Iris pigment epithelial cell (primary cell): ENCODE results near the gene TVP23B.
"Not testable (repeated sequence)": the region's sequence is repeated elsewhere in the genome, so short reads cannot be mapped to it uniquely, and the experiment has no call there.

Experiments used
- DNase-seq: peaks from one replicate; pipeline ENCODE4 v3.0.0-alpha.2; 2011; ENCODE audit warnings: low read depth

The TVP23B gene

GRCh38 chr17:18780991-18781718, at the start of gene TVP23B:
Gene TVP23B (plus strand): TSS chr17:18781183. CDS start chr17:18781294, 111 bp downstream.
- DNase-seq: peak; percentile 91

GRCh38 chr17:18732438-18732837, 48.5 kb upstream of the TVP23B start:
- not testable (repeated sequence) for DNase-seq

- peak; percentile 62 for DNase-seq
Observed at GRCh38 chr17:18733350-18733749, 47.6 kb upstream of the TVP23B start.

GRCh38 chr17:18739616-18740391, 41.2 kb upstream of the TVP23B start:
- not testable (repeated sequence) for DNase-seq

- DNase-seq: not testable (repeated sequence)
Observed at GRCh38 chr17:18741228-18741627, 39.8 kb upstream of the TVP23B start.

- not testable (repeated sequence) for DNase-seq
Observed at GRCh38 chr17:18743699-18744421, 37.1 kb upstream of the TVP23B start, which contains the start of gene FBXW10. Gene FBXW10 (plus strand): TSS chr17:18744054. CDS start chr17:18744245, 191 bp downstream.

GRCh38 chr17:18744726-18745125, 36.3 kb upstream of the TVP23B start:
- DNase-seq: not testable (repeated sequence)

- not testable (repeated sequence) for DNase-seq
Observed at GRCh38 chr17:18746551-18746950, 34.4 kb upstream of the TVP23B start.

- peak; percentile 27 for DNase-seq
Observed at GRCh38 chr17:18747501-18747900, 33.5 kb upstream of the TVP23B start.

- DNase-seq: not testable (repeated sequence)
Observed at GRCh38 chr17:18750242-18750641, 30.7 kb upstream of the TVP23B start.

GRCh38 chr17:18753829-18754409, 27.1 kb upstream of the TVP23B start:
- not testable (repeated sequence) for DNase-seq

- DNase-seq: not testable (repeated sequence)
Observed at GRCh38 chr17:18755969-18756368, 25.0 kb upstream of the TVP23B start.

- DNase-seq: not testable (repeated sequence)
Observed at GRCh38 chr17:18757368-18758044, 23.5 kb upstream of the TVP23B start.

- not testable (repeated sequence) for DNase-seq
Observed at GRCh38 chr17:18758344-18758743, 22.6 kb upstream of the TVP23B start.

GRCh38 chr17:18760221-18760620, 20.8 kb upstream of the TVP23B start:
- DNase-seq: not testable (repeated sequence)

- not testable (repeated sequence) for DNase-seq
Observed at GRCh38 chr17:18770572-18770971, 10.4 kb upstream of the TVP23B start.

- DNase-seq: peak; percentile 6
Observed at GRCh38 chr17:18771066-18771465, 9.9 kb upstream of the TVP23B start.

GRCh38 chr17:18772471-18772870, 8.5 kb upstream of the TVP23B start:
- no peak for DNase-seq

- DNase-seq: not testable (repeated sequence)
Observed at GRCh38 chr17:18781805-18782204, 822 bp downstream of the TVP23B start.

- DNase-seq: not testable (repeated sequence)
Observed at GRCh38 chr17:18785933-18786332, 5.0 kb downstream of the TVP23B start.

GRCh38 chr17:18786890-18787289, 5.9 kb downstream of the TVP23B start:
- not testable (repeated sequence) for DNase-seq
